HG03439 (cell line): ENCODE measurements around the gene OTUD5.

Experiments used
- ATAC-seq: cut with Tn5 transposase; IDR thresholded peaks from one replicate; pipeline ENCODE4 v1.9.1; 2021; ENCODE audit warnings: mild to moderate bottlenecking, moderate library complexity; ENCODE audit not compliant: unreplicated experiment

OTUD5 gene

GRCh38 chrX:48972220-48973164 is 15.1 kb upstream of the OTUD5 start:
- ATAC-seq, result no peak

DNA sequence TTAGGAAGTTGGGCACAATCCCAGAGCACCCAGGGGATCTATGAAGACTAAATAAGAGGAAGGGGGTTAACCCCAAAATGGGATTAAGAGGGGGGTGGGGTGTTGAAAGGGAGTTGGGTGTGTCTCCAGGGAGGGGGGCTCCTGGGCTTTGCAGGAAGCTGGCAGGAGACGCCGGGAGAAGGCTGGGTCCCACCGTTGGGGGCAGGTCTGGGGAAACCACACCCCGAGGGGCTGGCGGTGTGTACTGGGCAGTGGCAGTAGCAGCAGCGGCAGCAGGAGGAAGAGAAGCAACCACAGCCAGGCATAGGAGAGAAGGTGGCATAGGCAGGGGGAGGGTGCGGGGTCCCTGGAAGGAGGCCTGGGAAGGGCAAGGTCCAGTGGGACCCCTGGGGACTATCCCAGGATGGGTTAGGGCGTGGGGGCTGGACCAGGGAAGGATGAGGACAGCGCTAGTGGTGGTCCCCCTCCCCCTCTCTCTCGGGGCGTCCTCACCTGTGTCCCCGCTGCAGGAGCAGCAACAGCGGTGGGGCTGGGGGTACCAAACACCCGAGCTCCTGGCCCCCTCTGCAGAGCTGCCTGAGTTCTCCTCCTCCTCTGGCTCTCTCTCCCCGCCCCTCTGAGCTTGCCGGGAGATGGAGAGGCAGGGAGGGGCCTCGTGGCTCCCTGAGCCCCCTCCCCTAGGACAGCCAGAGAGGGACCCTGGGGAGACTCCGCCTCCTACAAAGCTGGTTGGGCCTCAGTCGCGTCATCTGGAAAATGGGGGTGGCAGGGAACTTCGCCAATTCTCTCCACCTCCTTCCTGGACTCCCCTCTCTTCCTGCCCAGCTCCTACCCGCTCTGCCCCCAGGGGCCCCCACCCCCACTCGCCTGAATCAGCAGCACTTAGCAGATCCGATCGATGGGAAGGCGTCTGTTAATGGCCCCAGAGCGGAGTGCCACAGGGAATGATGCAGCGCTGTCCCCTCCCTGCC is 14.1 kb upstream of the OTUD5 start, which contains the start of gene KCND1:
Gene KCND1, minus strand, starts transcription at position 596 of the 971 bp plus-strand sequence. CDS start 1,573 bp downstream, outside the sequence.
- ATAC-seq, result no peak

GRCh38 chrX:48969471-48969870 is 12.1 kb upstream of the OTUD5 start:
- no peak for ATAC-seq

DNA sequence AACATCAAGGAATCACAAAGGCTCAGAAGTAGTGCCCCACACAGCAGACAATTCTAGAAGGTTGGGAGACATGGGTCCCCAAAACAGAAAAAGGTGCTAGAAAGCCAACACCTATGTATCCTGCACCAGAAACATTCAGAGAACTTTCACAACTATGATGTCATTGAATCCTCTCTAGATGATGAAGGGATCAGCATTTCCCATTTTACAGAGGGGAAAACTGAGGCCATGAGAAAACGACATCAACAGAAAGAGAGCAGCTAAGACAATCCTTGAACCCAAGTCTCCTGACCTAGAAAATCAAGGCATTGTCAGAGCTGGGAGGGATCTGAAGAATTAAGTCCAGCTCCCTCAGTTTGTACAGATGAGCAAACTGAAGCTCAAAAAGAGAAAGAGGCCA is 11.0 kb upstream of the OTUD5 start:
- ATAC-seq, result no peak

DNA sequence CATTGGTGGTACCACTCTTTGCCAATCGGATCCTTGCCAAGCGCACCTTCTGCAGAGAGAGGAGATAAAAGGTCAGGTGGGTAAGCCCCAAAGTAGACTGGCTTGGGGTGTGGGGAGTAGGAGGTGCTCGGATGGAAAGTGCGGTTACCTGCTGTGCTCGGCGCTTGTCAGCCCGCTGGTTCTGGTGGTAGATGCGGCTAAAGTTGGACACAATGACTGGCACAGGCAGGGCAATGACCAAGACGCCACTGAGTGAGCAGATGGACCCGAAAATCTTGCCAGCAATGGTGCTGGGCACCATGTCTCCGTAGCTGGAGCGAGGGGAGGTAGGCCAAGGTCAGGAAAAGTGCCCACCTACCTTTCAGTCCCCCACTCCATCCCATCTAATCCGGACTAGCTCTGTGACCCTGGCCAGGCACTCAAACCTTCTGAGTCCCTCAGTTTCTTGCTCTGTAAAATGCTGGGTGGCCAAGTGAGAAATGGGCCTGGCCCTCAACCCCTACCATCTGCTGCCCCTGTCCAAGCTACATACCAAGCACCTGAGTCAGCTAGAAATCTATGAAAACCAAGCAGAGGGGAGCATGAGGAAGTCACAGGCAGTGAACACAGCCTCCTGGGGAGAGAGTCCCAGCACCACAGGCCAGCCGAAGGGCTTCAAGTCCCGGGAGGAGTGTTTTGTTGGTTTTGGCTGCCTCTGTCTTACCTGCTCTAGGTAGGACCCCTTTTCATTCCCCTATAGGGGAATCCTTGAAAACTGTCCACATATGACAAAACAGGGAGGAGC is 9.6 kb upstream of the OTUD5 start:
- no peak for ATAC-seq

DNA sequence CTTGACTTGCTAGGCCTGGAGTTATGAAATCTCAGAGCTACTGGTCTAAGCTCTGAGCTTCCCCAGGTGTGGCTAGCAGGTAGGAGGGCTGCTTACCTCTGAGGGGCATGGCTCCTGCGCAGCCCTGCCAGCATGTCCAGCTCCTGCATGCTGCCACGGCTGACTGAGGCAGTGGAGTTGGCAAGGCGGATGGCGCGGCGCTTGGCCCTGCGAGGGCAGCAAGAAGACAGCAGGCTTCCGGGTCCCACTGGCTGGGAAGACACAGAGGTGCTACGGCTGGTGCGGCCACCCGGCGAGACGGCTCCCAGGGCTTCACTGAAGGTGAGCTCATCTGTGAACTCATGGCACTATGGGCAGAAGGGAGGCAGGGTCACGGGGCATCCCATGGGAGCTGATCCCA is 8.6 kb upstream of the OTUD5 start:
- no peak for ATAC-seq

DNA sequence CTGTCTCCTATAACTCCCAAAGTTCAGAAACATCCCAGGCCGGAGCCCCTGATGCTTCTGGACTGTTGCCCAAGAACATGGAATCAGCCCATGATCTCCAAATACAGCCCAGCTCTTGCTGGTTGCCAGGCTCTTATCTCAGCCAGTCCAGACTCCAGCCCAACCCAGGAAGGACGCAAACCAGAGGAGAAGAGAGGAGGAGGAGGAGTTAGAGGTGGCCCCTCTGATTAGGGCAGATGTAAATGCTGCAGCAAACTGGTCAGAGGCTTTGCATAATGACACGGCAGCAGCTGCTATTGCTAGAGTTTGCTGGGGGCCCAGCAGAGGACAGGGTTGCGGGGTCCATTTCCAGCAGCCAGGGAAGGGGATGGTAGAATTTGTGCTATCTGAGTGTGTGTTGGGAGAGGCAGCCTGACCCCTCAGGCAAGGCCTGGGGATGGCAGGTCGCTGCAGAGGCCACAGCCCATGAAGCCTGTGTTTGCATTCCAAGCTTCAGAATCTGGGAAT is 4.2 kb upstream of the OTUD5 start:
- no peak for ATAC-seq

- no peak for ATAC-seq
These were observed 2.9 kb upstream of the OTUD5 start for GRCh38 chrX:48960291-48960690.

GRCh38 chrX:48958635-48959094 is 1.3 kb upstream of the OTUD5 start:
- no peak for ATAC-seq

GRCh38 chrX:48957827-48958634 is 624 bp upstream of the OTUD5 start:
- ATAC-seq, result peak; percentile 83

DNA sequence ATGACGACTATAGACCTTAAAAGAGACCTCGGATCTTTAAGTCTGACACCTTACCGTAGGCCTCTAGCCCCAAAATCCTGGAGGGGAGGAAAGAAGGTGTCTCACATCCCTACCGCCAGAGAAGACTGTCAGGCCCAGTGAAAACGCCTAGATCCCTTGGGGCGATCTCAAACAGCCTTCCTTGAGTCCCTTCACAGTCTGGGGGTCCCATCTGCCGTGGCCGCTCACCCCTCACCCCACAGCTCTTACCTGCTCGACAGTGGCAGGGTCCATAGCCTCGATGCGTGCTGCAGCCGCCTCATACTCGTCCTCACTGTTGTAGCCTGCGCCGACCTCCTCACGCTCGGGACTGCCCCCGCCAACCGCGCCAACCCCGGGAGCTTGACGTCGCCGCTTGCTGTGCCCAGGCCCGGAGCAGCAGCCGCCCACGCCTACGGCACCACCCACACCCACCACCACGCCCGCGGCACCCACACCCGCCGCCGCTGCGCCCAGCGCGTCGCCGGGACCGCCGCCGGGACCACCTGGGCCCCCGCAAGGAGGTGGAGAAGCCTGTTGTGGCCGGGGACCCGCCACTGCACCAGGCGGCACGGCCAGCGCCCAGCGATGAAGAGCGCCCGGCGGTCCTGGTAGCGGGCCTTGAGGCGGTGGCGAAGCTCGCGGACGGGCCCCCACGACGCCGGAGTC is 536 bp downstream of the OTUD5 start:
- ATAC-seq, result peak; percentile 8

DNA sequence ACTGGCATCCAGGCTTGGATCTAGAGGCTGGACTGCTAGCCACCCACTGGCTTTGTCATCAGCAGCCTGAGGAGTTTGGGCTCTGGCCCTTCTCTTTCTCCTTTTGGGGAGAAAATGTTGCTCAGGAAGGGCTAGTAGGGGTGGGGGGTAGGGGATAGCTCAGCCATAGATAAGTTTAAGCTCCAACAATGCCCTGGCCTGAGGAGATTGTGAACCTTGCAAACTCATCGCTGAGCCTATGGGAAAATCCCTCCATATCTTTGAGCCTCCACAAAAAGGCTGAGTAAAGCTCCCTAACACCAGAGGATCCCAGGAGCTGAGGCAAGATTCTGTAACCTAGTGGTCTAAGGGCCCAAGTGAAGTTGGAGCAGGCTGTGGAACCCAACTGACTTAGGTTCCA is 8.8 kb downstream of the OTUD5 start:
- no peak for ATAC-seq

DNA sequence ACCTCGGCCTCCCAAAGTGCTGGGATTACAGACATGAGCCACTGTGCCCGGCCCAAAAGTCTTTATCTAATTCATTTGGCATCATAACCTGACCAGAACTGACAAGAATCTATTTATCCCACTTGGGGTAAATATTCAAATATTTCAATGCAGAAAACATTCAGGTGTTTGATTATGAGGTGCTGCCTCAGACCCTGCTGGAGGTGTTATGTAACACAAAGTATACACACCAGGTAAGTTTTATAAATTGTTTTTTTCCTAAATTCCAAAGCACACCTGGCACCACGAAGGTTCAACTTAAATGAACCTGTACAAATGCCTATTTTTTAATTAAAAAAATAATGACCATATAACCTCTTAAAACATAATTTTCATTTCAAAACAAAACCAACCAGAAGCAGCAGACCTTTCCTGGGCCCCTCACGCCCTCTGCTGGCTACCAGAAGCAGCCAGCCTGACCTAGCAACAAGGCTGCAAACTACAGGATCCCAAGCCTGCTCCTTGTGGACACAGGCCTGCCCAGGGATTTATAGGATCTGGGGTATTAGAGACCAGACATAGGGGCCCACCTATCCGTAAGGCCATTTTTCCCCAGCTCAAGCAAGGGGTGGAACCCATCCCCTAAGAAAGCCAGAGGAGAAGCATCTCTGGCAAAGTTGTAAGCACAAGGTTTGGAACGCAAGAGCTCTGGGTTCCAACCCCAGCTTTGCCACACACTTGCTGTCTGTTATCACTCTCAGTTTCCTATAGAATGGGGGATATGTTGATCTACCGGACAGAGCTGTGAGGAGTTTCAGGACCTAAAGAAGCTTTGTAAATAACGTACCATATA is 11.7 kb downstream of the OTUD5 start:
- no peak for ATAC-seq

GRCh38 chrX:48942895-48943294 is 14.5 kb downstream of the OTUD5 start:
- ATAC-seq, result no peak

DNA sequence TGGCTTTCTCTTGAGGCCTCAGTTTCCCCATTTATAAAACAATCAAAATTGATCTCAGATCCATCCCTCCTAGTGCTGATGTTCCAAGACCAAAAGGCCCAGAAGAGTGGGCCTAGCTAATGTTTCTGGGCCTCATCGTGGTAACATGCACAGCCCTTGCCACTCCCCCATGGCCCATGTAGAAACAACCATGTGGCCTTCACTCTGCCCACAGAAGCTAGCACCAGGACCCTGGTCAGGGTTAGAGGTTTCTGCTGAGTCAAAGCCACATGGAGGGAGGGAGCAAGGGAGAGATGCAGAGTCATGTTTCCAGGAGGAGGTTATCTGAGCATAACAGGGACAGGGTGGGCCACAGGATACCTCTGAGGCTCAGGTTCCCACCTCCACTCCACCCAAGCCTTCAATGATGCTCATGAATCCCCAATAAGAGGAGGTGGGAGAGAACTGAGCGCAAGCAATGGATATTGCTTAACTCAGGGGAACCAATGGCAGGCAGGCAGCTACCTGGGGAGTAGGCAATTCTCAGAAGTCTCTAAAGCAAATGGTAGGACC is 16.9 kb downstream of the OTUD5 start:
- ATAC-seq, result no peak

DNA sequence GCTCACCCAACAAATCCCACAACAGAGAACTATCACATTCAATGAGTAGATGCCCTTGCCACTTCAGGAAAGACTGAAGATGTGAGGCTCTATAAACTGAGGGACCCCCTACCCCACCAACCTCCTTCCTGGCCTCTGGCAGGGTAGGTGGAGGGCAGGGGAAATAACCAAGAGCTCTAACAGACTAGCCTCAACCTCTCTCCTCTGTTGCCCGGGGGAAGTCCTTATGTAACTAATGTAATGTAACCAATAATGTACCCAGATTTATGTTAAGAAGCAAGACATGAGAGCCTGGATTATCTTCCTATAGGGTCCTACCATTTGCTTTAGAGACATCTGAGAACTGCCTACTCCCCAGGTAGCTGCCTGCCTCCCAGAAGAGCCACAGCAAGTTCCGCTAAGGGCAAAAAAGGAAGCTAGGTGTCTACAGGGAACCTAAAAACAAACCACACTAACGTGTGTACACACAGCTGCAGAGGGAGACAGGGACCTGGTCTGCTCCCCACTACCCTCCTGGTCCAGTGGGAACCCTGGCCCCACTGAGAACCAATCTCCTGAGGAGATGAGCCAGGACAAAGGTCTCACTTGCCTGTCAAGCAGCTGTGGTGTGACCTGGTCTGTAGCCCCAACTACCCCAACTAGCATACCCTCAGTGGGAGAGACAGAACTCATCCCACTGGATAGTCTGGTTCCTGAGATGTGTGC is 17.7 kb downstream of the OTUD5 start:
- no peak for ATAC-seq
